HG03575 (cell line): Measurements from ENCODE around the gene STAG3.

Source experiments
- ATAC-seq: cut with Tn5 transposase; IDR thresholded peaks from one replicate; pipeline ENCODE4 v1.9.1; 2021; ENCODE audit not compliant: unreplicated experiment, insufficient number of reproducible peaks, low FRiP score; ENCODE audit errors: extremely low read depth

STAG3 gene

DNA sequence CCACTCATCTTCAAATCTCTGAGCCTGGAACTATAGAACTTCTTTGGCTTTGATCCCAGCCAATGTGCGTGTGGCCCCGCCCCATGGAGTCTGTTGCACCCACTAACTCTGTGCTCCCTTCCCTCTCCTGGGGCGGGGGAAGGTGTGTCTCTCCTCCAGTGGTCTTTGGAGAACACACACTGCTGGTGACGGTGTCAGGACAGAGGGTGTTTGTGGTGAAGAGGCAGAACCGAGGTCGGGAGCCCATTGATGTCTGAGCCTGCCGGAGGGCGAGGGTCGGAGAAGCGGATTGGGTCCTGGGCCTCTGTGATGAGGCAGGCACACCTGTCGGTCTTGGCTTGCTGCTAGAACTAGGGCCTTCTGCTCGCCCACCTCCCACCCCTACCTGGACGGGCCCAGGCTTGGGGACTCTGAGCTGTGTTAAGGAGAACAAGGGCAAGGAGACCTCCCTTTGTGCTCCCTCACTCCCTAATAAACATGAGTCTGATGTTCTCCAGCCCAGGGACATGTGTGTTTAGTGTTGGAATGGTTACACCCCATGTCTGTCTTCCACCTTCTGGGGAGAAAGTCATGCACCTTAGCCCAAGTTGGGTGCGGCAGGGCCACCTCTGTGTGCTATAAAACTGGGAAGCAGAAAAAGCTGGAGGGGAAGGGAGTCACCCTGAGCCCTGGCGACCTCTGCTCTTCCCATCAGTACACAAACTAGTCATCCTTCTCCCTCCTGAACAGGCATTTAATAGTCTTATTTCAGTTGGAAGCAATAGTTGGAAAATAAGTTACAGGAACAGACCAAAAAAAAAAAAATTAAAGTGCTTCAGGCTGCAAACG is 23.8 kb upstream of the STAG3 start:
- ATAC-seq: no peak

DNA sequence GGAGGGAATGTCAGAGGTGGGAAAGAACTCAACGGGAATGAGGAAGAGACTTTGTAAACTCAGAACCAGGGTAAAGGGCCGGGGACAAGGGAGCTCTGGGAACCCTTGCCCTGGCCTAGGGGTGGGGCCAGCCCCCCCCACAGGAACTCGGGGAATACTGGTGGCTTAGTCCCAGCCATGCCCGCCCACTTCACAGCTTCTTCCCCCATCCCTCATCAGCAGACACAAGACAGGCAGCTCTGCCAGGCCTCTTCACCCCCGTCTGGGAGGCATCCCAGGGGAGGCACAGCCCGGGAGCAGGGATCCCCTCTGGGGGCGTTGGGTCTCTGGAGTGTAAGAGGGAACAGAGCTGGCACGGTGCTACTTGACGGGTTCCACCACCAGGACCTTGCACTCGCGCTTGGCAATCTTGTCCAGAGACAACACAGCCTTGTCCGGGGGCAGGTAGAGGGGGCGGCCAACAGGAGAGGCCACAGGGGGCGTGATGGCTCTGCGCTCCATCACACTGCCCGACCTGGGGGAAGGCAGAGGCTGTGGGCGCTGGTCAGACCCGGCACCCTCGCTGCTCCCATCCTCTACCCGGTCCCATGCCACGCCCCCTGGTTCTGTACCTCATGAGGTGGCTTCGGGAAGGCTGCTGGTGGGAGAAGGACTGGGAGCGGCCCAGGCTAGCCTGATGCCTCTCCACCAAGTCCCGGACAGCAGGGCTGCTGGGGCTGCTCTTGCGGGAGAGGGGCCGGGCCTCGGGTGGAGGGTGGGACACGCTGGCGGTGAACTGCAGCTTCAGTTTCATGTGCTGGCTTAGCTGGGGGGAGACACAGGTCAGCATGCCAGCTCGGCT is 22.8 kb upstream of the STAG3 start:
- ATAC-seq: no peak

DNA sequence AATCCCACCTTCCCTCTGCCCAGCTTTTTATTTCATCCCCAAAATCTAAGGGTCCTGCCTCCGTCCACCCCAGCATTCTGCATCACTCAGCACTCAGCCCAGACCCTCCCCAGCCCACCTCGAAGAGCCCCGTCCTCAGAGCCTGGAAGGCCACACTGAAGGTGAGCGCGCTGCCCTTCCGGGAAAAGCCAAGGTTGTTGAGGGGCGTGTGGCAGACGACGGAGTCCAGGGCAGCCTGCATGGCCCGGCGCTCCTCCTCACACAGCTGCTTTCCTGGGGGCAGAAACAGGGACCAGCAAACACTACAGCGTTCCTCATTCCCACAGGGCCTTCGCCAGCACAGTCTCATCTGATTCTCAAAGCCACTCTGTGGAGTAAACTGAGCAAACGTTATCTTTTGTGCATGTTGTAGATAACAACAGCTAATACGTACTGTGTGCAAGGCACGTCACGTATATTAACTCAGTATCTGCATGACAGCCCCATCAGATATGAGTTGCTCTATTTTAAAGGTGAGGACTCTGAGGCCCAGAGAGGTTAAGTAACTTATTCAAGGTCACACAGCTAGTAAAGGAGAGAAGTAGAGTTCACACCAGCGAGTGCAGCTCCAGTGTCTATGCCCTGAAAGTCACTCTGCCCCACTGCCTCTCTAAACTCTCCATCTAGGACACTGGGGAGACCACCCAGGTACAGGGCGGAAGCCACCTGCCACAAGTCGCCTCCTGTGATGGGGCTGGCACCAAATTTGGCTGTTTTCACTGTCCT is 22.0 kb upstream of the STAG3 start:
- no peak for ATAC-seq

DNA sequence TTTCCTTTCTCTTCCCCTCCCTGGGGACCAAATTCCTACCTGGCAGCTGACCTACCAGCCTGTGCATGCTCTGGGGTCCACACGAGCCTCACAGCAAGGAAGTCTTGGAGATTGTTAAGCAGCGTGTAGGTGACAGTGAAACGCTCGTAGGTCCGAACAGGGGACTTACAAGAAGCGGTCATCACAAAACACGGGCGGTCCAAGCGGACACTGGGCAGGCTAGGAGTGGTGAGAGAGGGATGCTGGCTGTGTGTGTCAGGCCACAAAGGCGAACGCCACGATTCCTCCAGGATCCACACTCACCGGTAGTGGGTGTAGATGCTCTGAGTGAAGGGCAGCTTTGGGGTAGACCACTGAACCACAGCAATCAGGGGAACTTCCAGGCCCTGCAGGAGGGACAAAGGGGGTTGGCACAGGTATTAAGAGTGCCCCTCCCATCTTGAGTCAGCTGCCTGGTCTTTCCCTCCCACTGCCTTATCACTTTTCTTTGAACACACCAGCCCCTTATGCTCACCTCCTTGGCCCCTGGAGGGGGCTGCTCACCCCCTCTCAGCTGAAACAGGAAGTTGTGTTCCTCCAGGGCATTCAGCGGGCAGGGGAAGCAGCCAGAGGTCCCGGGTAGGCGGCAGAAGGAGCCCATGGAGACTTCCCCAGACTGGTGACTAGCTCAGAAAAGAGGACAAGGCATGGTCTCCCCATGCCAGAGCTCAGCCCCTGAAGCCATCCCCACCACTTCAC is 21.2 kb upstream of the STAG3 start:
- ATAC-seq: no peak

DNA sequence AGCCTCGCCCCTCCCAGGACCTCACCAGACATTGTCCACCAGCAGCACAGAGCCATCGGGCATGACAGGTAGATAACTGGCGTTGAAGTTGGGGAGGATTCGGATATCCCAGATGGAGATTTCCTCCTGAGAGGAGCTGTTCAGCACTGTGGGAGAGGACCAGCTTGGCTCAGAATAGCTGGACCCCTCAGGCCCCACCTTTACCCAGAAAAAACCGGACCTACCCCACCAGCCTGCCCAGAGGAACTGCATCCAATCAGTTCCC is 20.7 kb upstream of the STAG3 start:
- no peak for ATAC-seq

DNA sequence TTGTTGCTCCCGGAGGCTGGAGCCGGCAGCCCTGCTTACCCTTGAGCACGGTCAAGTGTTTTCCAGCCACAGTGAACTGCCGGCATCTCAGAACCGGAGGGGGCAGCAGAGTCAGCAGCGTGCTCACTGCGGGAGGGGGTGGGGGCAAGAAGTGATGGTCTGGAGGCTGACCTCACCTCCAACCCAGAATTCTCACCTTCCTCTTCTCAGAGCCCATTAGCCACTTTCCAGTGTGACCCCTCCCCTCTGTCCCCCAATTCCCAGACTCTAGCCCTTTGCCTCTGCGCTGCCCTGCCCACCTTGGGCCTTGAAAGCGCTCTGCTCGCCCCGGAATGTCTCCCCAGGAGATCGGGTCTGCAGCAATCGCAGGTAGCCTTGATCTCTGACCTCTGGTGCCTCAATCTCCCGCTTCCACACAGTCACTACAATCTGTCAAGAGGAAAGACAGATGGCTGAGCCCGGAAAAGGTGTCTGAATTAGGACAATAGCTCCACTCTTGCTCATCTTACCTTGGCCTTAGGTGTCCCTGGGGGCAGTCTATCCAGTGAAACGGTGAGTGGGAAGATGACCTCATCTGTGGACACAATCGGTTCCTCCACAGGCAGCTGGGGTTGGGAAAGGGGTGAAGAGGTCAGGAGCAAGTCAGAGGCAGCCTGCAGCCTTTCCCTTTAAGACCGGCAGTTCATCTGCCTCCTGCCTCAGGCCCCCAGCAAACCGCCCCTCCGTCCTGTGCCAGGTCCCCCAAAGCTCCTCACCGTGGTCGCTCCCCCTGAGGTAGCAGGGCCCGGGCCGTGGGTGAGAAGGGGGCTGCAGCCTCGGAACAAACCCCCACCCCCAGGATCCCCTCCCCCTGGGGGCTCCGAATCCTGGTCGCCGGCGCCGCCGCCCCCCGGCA is 20.1 kb upstream of the STAG3 start:
- no peak for ATAC-seq

DNA sequence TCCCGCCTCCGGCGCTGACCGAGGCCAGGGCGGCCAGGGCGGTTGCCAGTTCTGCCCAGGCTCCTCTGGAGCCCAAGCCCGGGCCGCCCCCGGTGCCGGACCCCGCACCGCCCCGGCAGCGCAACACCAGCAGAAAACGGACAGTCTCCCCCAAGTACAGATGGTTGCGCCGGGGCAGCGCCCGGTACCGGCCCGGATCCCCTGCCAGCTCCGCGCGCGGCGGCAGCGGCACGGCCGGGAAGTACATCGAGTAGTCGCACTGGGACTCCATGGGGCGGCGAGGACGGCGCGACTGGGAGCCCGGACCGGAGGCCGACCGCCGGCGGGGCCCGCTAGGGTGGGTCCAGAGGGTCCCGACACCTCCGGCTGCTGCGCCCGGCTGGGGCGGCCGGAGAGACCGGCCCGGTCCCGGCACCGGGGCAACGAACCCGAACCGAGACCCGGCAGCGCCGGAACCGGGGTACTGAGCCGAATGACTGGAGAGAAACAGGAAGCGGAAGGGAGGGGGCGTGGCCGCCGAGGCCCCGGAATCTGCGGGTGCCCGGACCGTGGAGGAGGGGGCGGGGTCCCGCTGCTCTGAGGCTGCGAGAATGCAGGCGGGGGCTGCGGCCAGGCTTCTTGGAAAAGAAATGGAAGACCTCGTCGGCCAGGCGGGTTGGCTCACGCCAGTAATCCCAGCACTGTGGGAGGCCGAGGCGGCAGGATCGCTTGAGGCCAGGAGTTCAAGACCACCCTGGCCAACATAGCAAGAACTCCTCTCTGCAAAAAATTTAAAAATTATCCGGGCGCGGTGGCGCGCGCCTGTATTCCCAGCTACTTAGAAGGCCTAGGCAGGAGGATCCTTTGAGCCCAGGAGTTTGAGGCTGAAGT is 19.3 kb upstream of the STAG3 start, which contains the start of gene TRAPPC14:
TSS of gene TRAPPC14 (minus strand) at position 495 of the 870 bp plus-strand sequence. CDS start at position 271, 224 bp downstream.
- no peak for ATAC-seq

DNA sequence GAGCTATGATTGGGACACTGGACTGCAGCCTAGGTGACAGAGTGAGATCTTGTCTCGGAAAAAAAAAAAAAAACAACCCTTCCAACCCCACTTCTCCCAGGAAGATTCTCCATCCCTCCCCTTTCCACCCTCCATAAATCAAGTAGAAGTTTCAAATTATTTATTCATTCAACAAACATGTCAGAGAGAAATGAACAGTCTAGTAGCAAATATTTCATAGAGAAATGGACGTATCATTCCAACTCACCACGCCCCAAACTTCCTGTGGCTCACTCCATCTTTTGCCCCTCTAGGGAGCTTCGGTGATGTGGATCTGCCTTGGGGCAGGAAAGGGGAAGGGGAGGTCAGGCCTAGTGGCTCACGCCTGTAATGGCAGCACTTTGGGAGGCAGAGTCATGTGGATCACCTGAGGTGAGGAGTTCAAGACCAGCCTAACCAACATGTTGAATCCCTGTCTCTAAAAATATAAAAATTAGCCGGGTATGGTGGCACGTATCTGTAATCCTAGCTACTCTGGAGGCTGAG is 18.6 kb upstream of the STAG3 start:
- ATAC-seq: no peak

DNA sequence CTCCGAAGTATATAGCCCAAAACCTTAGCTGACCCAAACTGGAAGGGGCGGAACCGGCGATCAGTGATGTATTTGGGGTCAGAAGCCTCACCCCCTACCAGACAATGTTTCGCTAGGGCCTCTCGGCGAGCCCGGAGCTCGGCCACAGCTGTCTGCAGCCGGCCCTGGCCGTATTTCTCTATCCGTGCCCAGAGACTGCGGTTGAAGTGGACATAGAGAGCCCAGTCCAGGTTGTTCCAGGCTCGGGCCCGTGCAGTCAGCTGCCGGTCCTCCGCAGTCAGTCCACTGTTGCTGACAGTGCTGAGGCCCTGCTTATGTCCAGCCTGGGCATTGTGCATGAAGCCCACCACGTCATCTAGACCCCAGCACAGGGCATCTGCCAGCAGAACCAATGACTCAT is 17.7 kb upstream of the STAG3 start:
- ATAC-seq: no peak

DNA sequence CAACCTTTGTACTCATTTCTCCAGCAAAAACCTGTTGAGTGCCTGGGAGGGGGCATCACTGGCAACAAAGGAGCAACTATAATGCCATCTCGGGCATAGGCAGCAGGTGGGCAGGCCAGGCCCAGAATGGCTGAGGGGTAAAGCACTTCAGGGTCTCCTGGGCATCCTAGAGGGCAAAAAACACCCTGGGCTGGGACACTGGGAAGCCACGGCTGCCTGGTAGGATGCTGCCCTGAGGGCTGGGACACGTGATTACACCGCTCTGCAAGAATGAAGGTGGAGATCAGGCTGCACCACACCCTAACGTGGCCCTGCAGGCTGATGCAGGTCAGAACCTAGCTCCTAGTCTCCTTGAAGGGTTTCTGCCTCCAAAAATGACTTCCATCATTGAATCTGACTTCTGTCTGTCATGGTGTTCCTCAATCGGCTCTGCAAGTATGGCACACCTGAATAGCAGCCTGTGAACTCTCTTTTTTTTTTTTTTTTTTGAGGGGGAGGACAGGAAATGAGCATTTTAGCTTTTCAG is 14.6 kb upstream of the STAG3 start:
- ATAC-seq: no peak

DNA sequence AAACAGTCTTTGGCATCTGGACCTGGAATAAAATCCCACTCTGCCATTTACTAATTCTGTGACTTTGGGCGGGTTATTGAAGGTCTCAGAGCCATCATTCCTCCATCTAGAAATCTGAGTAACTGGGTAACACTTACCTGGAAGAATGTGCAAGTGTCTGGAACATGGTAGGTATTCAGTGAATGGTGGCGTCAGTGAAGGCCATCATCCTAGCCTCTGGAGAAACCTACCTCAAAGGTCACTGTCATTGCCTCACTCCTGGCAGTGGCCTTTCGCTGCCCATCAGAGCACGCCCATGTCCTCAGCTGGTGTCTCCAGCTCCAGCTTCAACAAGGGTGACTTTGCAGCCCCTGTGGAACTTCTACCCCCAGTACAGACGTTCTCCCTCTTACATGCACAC is 13.8 kb upstream of the STAG3 start:
- no peak for ATAC-seq

DNA sequence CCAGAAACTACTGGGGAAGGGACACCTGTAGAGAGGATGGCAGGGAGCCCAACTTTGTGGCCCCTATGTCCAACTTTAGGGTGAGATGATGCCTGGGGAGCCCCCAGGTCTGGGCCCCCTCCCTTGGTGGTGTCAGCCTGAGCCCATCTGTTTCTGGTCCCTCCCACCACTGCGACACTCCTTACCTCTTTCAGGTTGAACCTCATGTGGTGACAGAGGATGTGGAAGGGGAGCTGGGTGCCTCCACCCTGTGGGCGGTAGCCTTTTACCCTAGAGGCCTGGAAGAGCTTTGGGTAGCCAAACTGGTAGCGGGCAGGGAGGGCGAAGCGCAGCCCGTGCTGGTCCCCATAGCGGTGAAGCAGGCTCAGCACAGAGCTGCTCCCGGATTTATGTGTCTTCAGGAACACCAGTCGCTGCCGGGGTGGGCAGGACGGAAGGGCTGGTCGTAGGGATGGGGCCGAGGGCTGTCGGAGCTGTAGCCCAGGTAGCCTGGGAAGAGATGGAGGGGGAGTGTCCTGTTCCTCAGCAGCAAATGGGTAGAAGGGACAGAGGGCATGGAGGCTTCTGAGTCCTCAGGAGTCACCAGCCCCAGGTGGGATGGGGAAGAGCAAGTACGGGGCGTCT is 11.3 kb upstream of the STAG3 start:
- no peak for ATAC-seq

DNA sequence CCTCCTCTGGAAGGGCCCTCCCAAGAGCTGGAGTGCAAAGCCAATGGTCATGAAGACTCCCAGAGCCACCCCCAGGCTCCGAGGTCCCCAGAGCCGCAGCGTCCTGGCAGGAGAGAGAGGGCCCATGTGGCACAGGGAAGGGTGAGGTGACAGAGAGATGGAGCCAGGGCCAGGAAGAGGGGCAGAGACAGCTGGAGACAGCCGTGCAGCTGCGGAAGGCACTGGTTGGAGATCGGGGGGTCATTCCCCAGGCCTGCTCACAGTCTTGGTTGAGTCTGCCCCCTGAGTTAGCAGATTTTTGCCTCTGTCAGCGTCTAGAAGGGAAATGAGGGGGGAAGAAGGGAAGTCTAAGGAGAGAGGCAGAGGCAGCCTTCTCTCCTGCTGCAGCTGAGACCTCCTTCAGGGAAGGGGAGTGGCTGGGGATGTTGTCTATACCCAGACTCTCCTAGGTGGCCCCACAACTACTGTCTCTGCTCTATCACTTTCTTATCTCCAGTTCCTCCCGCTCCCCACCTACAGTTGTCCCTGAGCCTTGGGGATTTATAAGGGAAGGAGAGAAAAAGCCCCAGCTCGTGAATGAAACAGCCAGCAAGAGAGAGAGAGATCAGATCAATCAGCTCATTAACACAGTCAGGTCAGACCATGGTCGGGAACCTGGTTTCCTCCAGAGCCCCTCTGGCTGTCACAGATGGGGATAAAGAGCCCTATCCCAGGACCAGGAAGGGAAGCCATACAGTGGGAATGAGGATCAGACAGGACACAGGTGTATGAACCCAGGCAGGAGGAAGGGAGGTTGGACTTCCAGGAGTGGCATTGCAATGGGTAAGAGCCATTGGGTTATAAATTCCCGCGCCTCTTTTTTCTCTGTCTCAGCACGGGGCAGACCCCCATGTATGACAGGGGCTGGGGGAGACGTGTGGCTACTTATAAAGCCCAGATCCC is 10.5 kb upstream of the STAG3 start:
- no peak for ATAC-seq

DNA sequence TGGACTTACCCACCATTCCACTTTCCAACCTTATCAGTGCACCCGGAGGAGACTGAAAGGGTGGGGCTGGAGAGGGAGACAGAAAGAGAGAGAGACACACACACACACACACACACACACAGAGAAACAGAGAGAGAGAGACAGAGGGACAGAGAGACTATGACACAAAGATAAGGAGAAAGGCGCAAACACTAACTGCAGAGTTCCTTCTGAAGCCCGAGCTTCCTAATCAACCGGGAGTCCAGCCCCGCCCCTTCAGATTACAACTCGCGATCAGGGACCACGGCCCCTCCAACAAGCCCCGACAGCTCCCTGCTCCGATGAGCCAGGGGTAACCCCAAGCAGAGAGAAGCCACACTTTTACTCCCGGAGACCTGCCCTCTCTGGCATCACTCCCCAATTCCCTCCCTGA is 9.8 kb upstream of the STAG3 start:
- ATAC-seq: no peak

DNA sequence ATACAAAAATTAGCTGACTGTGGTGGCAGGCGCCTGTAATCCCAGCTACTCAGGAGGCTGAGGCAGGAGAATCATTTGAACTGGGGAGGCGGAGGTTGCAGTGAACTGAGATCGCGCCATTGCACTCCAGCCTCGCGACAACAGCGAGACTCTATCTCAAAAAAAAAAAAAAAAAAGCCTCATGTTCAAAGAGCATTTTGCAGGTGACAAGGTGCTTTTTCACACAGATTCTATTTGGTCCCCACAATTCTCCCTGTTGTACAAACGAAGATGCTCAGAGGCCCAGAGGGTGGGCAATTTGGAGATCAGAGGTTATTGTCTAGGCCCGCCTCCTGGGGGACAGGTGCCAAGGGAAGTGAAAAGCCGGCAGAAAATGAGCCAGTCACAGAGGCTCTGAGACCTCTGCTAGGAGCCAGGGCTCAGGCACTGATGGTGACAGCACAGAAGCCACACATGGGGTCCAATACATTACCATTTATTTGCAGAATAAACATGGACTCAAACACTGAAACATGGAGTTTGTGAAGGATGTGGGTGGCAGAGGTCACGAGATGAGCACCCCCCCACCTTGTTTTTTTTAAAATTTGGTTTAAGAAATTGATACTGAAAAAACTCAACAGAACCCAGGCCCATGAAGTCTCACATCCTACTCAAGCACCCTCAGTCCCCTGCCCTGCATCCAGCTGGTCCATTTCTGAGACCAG is 8.4 kb upstream of the STAG3 start:
- no peak for ATAC-seq
